Left renal cortex interstitium (tissue), 4 donors: ENCODE data around the gene CTDNEP1. TPM values are rescaled to one million over a fixed set of nuclear protein-coding genes. Genes with fewer than 3 reads are reported as not detected.

Experiments used
- DNase-seq, 4 donors: peaks; one replicate each; pipeline ENCODE4 v3.0.0-alpha.2; 2013; ENCODE audit warnings: low read depth in 4 of 4, low spot score in 2 of 4, missing footprints in 1 of 4
- polyA plus RNA-seq, 4 donors: library from polyadenylated mRNA; unstranded; fragments of 120-200 nt; gene quantifications; one replicate each; pipeline ENCODE4 v1.2.1, GENCODE V29; 2013; ENCODE audit not compliant: insufficient read length in 4 of 4

CTDNEP1 gene
- polyA plus RNA-seq, 4 donors = 136 to 149 (median 141) TPM

DNA sequence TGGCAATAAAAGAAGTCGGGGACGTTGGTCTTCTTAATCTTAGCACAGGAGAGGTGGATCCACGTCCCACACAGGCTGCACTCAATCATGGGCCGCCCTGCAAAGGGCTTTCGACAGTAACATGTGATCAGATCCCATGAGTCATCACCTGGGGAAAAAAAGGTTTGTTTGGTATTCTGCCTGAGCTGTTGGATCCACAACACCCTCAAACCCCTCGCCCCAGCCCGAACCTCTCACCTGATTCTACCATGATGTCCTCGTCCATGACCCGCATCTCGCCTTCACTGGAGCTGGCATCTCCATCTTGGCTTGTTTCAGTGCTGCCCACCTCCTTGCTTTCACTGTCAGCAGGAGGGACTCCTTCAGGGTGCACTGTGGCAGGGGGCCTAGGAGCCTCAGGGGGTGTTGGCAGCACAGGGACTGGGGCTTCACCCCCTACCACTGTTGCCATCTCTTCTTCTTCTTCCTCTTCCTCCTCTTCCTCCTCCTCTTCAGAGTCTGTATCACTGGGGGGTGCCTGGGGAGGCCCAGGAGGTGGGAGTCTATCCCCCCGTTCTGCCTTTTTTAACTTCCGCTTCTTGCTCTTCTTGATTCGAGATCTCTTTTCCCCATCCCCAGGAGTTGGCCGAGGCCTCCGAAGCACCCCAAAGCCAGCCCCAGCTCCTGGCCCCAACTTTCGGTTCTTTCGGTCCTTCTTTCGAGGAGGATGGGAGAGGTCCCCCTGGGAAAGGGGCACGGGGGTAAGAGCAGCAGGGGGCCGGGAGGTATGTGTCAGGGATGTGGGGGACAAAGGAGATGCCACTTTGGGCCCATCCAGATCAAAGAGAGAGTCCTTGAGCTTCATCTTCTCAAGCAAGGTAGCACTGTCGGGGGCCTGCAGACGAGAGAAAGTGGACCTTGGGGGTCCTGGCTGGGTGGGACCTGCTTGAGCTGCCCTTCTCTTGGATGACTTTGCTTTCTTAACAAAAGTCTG lies 15.6 kb downstream of the CTDNEP1 start:
- no peak for DNase-seq

GRCh38 chr17:7234083-7234951 lies 17.2 kb downstream of the CTDNEP1 start, which contains the start of gene DVL2:
DVL2 (minus strand) TSS chr17:7234517; CDS start chr17:7234262, 255 bp downstream.
- DNase-seq = peak in 1 of 4 donors; percentile 93

DNA sequence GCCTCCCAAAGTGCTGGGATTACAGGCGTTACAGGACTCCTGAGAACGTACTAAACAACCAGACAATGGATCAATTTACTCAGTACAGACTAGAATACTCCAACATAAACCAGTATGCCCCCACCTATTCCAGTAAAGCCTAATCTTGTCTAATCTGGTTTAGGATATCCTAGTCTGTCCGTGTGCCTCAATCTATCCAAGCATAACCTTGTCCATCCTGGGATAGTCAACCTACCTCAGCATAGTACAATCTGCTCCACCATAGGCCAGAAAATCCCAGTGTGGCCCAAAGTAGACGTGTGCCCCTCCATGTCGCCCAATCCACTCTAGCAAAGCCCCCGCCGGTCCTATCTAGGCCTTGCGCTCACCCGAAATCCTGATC lies 17.8 kb downstream of the CTDNEP1 start:
- no peak for DNase-seq

DNA sequence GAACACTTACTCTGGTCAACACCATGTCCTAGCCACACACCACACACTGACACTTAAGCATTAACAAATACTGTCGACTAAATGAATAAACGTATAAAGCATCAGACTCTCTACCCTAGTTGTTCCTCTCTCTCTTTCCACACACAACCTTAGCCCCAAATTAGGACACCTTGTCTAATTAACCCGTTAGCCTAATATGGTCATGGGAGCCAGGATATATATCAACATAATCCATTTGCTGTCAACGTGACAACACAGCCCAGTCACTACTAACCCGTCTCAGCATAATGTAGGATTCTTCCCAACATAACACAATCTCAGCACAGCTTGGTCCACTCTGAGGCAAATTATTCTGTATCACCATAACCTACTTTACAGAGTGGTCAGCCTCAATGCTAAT lies 19.4 kb downstream of the CTDNEP1 start:
- DNase-seq = no peak

GRCh38 chr17:7229504-7229903 lies 22.0 kb downstream of the CTDNEP1 start:
- no peak for DNase-seq

GRCh38 chr17:7228920-7229319 lies 22.6 kb downstream of the CTDNEP1 start:
- DNase-seq = no peak

GRCh38 chr17:7226721-7227710 lies 24.5 kb downstream of the CTDNEP1 start:
- no peak for DNase-seq

DNA sequence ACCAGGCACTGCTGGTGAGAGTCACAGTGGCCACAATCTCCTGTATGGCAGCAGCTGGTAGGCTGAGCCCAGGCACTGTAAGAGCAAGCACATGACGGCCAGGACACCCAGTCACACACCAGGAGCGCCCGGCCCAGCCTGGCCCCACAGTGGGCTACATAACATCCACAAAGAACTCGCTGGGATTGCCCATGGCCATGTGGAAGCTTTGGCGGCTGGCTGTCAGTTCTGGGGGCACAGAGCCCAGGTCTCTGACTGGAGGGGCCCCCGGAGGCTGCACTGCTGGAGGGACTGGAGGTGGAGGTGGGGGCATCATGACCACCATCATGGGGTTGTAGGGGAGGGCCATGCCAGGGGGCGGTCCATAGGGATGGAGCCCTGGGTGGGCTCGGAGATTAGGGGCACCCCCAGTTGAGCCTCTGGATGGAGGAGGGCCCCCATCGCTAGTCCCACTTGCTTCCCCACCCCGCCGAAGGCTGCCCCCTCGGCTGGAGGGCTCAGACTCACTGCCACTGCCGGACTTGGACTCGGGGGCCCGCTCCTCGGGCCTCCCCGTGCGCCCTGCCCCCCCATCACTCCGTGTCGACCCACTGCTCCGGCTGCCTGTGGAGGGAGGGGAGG lies 25.7 kb downstream of the CTDNEP1 start:
- DNase-seq = no peak

- no peak for DNase-seq
Observed at GRCh38 chr17:7224661-7225111, 26.8 kb downstream of the CTDNEP1 start.

DNA sequence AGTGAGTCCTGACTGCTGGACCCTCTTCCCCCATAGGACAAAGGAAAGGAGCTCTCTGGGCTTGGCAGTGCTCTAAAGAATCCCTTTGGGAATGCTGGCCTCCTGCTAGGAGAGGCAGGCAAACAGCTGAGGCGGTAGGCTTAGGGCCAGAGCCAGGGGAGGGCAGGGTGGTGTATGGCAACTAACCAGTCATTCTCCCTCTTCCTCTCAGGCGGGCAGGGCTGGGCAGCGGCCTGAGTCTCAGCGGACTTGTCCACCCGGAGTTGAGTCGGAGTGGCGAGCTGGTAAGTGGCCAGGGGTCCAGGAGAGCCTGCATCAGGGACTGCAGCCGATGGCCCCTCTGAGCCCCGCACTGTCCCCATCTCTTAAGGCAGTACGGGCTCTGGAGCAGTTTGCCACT lies 27.4 kb downstream of the CTDNEP1 start:
- no peak for DNase-seq

DNA sequence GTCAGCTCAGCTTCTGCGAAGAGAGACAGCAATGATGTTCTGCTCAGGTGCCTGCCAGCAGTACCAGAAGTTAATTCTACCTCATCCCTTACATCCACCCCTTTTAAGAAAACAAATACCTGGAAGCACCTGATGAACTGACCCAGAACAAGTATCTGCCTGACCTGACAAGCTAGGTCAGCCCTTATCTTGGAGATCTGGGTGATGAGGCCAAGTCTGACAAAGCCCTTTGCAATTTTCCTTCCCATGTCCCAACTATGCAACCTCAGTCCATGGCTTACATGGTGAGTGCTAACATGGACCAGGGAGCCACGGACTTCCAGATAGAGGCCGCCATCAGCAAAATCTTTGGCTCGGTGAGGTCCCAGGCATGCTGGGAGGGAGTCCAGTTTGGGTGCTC lies 28.2 kb downstream of the CTDNEP1 start:
- DNase-seq = no peak

GRCh38 chr17:7222972-7223292 lies 28.6 kb downstream of the CTDNEP1 start:
- DNase-seq = no peak

- DNase-seq = no peak
Observed at GRCh38 chr17:7222093-7222971, 29.2 kb downstream of the CTDNEP1 start.

GRCh38 chr17:7221278-7222092 lies 30.0 kb downstream of the CTDNEP1 start:
- no peak for DNase-seq

DNA sequence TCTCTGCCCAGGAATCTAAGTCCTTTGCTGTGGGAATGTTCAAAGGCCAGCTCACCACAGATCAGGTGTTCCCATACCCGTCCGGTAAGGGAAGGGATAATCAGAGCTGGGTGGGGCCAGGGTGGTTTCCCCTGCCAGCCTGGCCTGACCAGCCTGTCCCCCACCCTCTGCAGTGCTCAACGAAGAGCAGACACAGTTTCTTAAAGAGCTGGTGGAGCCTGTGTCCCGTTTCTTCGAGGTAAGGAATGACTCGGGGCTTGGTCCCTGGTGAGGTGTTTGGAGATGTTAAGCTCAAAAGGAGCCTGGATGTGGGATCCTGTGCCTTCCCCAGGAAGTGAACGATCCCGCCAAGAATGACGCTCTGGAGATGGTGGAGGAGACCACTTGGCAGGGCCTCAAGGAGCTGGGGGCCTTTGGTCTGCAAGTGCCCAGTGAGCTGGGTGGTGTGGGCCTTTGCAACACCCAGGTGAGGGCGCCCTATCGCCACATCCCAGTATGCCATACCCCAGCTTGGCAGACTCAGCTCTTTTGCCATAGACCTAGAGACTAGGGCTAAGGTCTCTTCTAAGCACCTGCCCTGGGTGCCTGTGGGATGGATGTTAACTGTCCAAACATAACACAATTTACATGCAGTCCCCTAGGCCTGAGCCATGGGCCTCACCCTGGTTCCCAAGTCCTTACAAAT lies 30.8 kb downstream of the CTDNEP1 start:
- DNase-seq = no peak

DNA sequence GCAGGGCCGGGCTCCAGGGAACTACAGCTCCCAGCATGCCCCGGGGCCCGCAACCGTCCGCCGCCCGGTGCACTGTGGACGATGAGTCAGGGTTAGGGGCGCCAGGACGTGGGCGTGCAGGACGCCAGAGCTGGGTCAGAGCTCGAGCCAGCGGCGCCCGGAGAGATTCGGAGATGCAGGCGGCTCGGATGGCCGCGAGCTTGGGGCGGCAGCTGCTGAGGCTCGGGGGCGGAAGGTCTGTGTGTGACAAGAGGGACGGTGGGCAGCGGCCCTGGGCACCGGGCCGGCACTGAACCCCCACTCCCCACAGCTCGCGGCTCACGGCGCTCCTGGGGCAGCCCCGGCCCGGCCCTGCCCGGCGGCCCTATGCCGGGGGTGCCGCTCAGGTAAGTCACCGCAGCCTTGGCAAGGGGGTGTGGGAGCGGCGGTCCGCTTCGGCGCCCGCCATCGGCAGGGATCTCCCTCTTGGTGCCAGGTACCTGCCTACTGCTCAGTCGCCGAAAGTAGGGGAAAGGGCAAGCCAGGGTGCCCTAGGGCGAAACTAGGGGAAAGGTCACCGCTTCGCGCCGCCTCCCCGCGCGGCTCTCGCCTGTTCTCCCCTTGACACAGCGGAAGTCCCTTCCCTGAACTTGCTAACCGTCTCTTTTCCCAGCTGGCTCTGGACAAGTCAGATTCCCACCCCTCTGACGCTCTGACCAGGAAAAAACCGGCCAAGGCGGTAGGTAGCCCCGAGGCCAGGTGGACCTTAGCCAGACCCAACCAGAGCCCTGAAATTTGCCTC lies 31.5 kb downstream of the CTDNEP1 start, which contains the start of the genes ACADVL and DLG4:
Gene ACADVL, plus strand, starts transcription at position 127 of the 781 bp plus-strand sequence. Its CDS starts 47 bp downstream, at position 174.
Gene DLG4, minus strand, starts transcription at position 25 of the 781 bp plus-strand sequence.
- no peak for DNase-seq
